ENCODE results near the gene TP63. TPM values are rescaled to one million over a fixed set of nuclear protein-coding genes. Genes with fewer than 3 reads are reported as not detected.

TP63 gene
- polyA plus RNA-seq, 1 experiment = not detected

GRCh38 chr3:189897406-189897805, 266.2 kb downstream of the TP63 start:
- H3K36me3 ChIP-seq (ENCODE audit: control insufficient read depth, insufficient read depth, low read length) = no peaks in the 10 kb centered on the region
- no peak for TF ChIP-seq CTCF (IDR thresholded peaks at IDR 0.05; ENCODE audit: insufficient read depth, low read depth, low read length)
- no peak for DNase-seq (ENCODE audit: low read depth)
- no peak overlapping the region for H3K4me3 ChIP-seq (ENCODE audit: low read depth, low read length)
- ChIA-PET CTCF (interaction anchor here (0.6 kb wide), 1 partner anchor 481 kb away, joined by 3 read pairs; no protein-coding TSS in a partner anchor), POLR2A (no interaction called here)
- peaks cover 2% of the 10 kb centered on the region; the same call in 1 of the 2 replicates for H3K27me3 ChIP-seq (ENCODE audit: control insufficient read depth, insufficient read depth, low read length)

GRCh38 chr3:189898559-189899153, 267.5 kb downstream of the TP63 start:
- H3K27me3 ChIP-seq (ENCODE audit: control insufficient read depth, insufficient read depth, low read length) = peaks cover 2% of the 10 kb centered on the region; the same call in 1 of the 2 replicates
- DNase-seq (ENCODE audit: low read depth) = no peak
- ChIA-PET CTCF (no interaction called here), POLR2A (no interaction called here)
- no peak overlapping the region for H3K4me3 ChIP-seq (ENCODE audit: low read depth, low read length)
- no peak for TF ChIP-seq CTCF (IDR thresholded peaks at IDR 0.05; ENCODE audit: insufficient read depth, low read depth, low read length)
- no peaks in the 10 kb centered on the region for H3K36me3 ChIP-seq (ENCODE audit: control insufficient read depth, insufficient read depth, low read length)

GRCh38 chr3:189899186-189899585, 268.0 kb downstream of the TP63 start:
- H3K36me3 ChIP-seq (ENCODE audit: control insufficient read depth, insufficient read depth, low read length) = no peaks in the 10 kb centered on the region
- ChIA-PET POLR2A (no interaction called here), CTCF (no interaction called here)
- TF ChIP-seq CTCF (IDR thresholded peaks at IDR 0.05; ENCODE audit: insufficient read depth, low read depth, low read length) = no peak
- no peak for DNase-seq (ENCODE audit: low read depth)
- peaks cover 2% of the 10 kb centered on the region; the same call in 1 of the 2 replicates for H3K27me3 ChIP-seq (ENCODE audit: control insufficient read depth, insufficient read depth, low read length)
- H3K4me3 ChIP-seq (ENCODE audit: low read depth, low read length) = no peak overlapping the region

GRCh38 chr3:189900578-189900977, 269.4 kb downstream of the TP63 start:
- no peak for DNase-seq (ENCODE audit: low read depth)
- Histone ChIP-seq H3K36me3 (ENCODE audit: control insufficient read depth, insufficient read depth, low read length) (no peaks in the 10 kb centered on the region), H3K27me3 (ENCODE audit: control insufficient read depth, insufficient read depth, low read length) (no peaks in the 10 kb centered on the region), H3K4me3 (ENCODE audit: low read depth, low read length) (no peak overlapping the region)
- ChIA-PET CTCF (no interaction called here), POLR2A (no interaction called here)
- TF ChIP-seq CTCF (IDR thresholded peaks at IDR 0.05; ENCODE audit: insufficient read depth, low read depth, low read length) = no peak

GRCh38 chr3:189901481-189901880, 270.3 kb downstream of the TP63 start:
- Histone ChIP-seq H3K36me3 (ENCODE audit: control insufficient read depth, insufficient read depth, low read length) (no peaks in the 10 kb centered on the region), H3K4me3 (ENCODE audit: low read depth, low read length) (no peak overlapping the region), H3K27me3 (ENCODE audit: control insufficient read depth, insufficient read depth, low read length) (no peaks in the 10 kb centered on the region)
- ChIA-PET CTCF (no interaction called here), POLR2A (no interaction called here)
- no peak for TF ChIP-seq CTCF (IDR thresholded peaks at IDR 0.05; ENCODE audit: insufficient read depth, low read depth, low read length)
- no peak for DNase-seq (ENCODE audit: low read depth)
